Activated B cell treated with CpG ODN at 0.5 μM for 24 hours (primary cell): ENCODE measurements around the gene GBA3. TPM values are rescaled to one million over a fixed set of nuclear protein-coding genes. Genes with fewer than 3 reads are reported as not detected.

ENCODE experiments used
- ATAC-seq: fragments of 200-7000 bp; cut with Tn5 transposase; one replicate; pipeline ENCODE4 v1.10.0; 2021; ENCODE audit warnings: low read depth, mild to moderate bottlenecking, moderate library complexity
- CTCF ChIA-PET: fragments of 350-600 bp; sonication (Branson Sonifier 250); formaldehyde crosslinking; loops from one replicate; lab custom pipeline; 2021; ENCODE audit warnings: antibody characterized with exemption; lab: Charles Lee
- POLR2A ChIA-PET: fragments of 350-600 bp; sonication (Branson Sonifier 250); formaldehyde crosslinking; loops from one replicate; lab custom pipeline; 2021; ENCODE audit warnings: antibody characterized with exemption; lab: Charles Lee
- DNase-seq: peaks from one replicate; pipeline ENCODE4 v3.0.0; 2022
- H3K27ac Mint-ChIP-seq: one replicate; pipeline ENCODE4 v1.8.0; 2020; ENCODE audit warnings: mixed read lengths
- H3K27me3 Mint-ChIP-seq: one replicate; pipeline ENCODE4 v1.8.0; 2021; ENCODE audit warnings: mixed read lengths
- H3K36me3 Mint-ChIP-seq: one replicate; pipeline ENCODE4 v1.8.0; 2021; ENCODE audit warnings: low read depth, mixed read lengths
- H3K4me1 Mint-ChIP-seq: one replicate; pipeline ENCODE4 v1.8.0; 2021; ENCODE audit warnings: mixed read lengths
- H3K4me3 Mint-ChIP-seq: one replicate; pipeline ENCODE4 v1.8.0; 2020; ENCODE audit warnings: mild to moderate bottlenecking, mixed read lengths
- H3K9me3 Mint-ChIP-seq: one replicate; pipeline ENCODE4 v1.8.0; 2020; ENCODE audit warnings: mixed read lengths
- intact Hi-C: fragments of 100-400 bp; cut with micrococcal nuclease; formaldehyde crosslinking; loops from one replicate; pipeline ENCODE4 v1.15.1; 2024
- total RNA-seq: library from RNA; stranded (reverse); gene quantifications from 2 replicates; pipeline ENCODE4 v1.2.3, GENCODE V29; 2022
- TF ChIP-seq, protein P1 (sequence below): fragments of 200-600 bp; IDR thresholded peaks from one replicate; pipeline ENCODE4 v1.8.0; 2022; ENCODE audit warnings: antibody characterized with exemption, mild to moderate bottlenecking

Gene GBA3
- total RNA-seq, 1 donor from 2014 or later: not detected

DNA sequence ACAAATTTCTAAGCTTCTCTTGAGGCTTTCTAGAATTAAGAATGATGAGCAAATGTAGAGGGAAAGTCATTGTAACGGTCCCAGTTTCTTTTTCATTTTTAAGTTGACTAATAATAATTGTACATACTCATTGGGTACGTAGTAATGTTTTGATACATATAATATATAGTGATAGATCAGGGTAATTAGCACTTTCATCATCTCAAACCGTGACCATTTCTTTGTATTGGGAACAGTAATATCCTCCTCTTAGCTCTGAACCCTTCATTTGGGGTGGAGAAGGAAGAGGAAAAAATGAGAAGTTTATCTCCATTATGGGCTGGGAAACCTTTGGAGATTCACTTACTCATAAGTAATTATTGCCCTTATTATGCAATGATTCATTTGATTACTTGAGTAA is 39.0 kb upstream of the GBA3 start:
- Mint-ChIP-seq H3K36me3 (no peaks in the 10 kb centered on the region), H3K27ac (no peak overlapping the region), H3K27me3 (no peaks in the 10 kb centered on the region), H3K4me1 (no peaks in the 10 kb centered on the region), H3K9me3 (peaks cover 2% of the 10 kb centered on the region), H3K4me3 (no peak overlapping the region)
- intact Hi-C loops: no loop called here
- CTCF ChIA-PET: no interaction called here
- TF ChIP-seq, protein P1, sequence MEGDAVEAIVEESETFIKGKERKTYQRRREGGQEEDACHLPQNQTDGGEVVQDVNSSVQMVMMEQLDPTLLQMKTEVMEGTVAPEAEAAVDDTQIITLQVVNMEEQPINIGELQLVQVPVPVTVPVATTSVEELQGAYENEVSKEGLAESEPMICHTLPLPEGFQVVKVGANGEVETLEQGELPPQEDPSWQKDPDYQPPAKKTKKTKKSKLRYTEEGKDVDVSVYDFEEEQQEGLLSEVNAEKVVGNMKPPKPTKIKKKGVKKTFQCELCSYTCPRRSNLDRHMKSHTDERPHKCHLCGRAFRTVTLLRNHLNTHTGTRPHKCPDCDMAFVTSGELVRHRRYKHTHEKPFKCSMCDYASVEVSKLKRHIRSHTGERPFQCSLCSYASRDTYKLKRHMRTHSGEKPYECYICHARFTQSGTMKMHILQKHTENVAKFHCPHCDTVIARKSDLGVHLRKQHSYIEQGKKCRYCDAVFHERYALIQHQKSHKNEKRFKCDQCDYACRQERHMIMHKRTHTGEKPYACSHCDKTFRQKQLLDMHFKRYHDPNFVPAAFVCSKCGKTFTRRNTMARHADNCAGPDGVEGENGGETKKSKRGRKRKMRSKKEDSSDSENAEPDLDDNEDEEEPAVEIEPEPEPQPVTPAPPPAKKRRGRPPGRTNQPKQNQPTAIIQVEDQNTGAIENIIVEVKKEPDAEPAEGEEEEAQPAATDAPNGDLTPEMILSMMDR: no peak
- DNase-seq (no peak), ATAC-seq (no peak)
- POLR2A ChIA-PET: no interaction called here

DNA sequence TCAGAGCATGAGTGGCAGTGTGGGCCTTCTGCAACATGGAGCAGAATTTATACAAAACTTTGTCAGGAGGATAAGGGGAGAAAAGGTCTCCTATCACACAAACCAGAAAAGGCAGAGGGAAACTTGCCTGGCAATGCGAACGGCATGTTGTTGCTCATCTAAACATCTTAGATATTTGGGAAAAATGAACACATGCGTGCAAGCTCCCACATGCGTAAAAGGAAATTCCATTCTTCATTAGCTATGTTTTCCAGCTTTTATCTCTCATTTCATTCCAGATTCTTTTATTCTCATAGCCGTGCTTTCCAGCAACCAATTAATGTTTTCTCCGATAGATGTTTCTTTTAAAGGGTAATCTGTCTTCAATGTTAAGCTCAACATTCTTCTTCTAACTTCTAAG is 31.3 kb upstream of the GBA3 start:
- ATAC-seq: no peak
- H3K36me3 Mint-ChIP-seq: no peaks in the 10 kb centered on the region
- no peaks in the 10 kb centered on the region for H3K9me3 Mint-ChIP-seq
- H3K4me1 Mint-ChIP-seq: no peaks in the 10 kb centered on the region
- intact Hi-C loops: no loop called here
- ChIA-PET POLR2A (no interaction called here), CTCF (no interaction called here)
- no peaks in the 10 kb centered on the region for H3K27me3 Mint-ChIP-seq
- no peak for DNase-seq
- no peak overlapping the region for H3K4me3 Mint-ChIP-seq
- TF ChIP-seq, protein P1: no peak
- H3K27ac Mint-ChIP-seq: no peak overlapping the region

DNA sequence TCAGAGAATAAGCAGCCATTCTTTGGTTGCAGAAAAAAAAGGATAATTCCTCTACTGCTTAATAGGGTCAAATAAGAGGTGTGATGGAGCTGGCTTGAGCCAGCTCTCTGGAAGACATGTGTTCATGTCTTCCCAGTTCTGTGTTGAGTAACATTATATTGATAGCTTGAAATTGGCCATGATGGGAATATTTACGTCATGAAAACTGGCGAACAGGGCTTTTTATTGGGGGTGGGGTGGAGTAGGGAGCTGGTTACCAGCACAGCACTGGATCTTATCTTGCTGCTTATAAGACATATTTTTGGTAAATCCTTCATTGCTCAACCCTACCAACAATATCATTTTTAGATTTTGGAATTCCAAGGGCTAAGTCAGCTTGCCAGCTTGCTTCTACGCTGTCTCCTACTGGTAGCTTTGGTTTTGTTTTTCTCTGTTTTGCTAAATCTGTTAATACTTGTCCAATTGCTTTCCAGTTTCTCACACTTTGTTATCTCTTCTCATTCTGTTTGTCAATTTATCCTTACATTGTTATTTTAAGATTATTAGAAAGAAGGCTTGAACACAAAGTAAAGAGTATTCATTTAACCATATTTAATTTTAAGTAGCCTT is 25.3 kb upstream of the GBA3 start:
- TF ChIP-seq, protein P1: no peak
- DNase-seq: no peak
- no peak overlapping the region for H3K4me3 Mint-ChIP-seq
- POLR2A ChIA-PET: no interaction called here
- no peaks in the 10 kb centered on the region for H3K9me3 Mint-ChIP-seq
- no peaks in the 10 kb centered on the region for H3K36me3 Mint-ChIP-seq
- peaks cover 4% of the 10 kb centered on the region for H3K4me1 Mint-ChIP-seq
- CTCF ChIA-PET: no interaction called here
- no peaks in the 10 kb centered on the region for H3K27me3 Mint-ChIP-seq
- H3K27ac Mint-ChIP-seq: no peak overlapping the region
- ATAC-seq: no peak
- intact Hi-C loops: no loop called here

DNA sequence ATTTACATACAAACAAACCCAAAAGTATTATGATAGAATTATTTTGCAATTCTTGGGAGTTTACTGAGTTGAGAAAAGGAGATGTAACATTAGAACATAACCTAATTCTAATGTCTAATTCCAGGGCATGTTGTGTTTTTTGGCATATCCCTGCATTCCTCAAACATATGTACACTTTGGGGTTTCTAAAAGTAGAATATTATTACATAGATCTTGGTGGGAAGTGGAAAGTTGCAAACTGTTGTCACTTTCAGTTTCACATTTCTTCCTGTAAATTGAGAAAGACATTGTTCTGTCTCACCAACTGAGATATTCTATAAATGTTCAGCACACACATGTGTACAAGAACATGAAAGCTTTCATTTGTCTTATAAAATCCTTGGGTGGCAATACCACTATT is 24.4 kb upstream of the GBA3 start:
- DNase-seq: no peak
- Mint-ChIP-seq H3K27ac (no peak overlapping the region), H3K4me1 (peaks cover 10% of the 10 kb centered on the region), H3K9me3 (no peaks in the 10 kb centered on the region), H3K27me3 (no peaks in the 10 kb centered on the region), H3K36me3 (no peaks in the 10 kb centered on the region), H3K4me3 (no peak overlapping the region)
- no peak for ATAC-seq
- ChIA-PET POLR2A (no interaction called here), CTCF (no interaction called here)
- TF ChIP-seq, protein P1: no peak
- intact Hi-C loops: no loop called here

DNA sequence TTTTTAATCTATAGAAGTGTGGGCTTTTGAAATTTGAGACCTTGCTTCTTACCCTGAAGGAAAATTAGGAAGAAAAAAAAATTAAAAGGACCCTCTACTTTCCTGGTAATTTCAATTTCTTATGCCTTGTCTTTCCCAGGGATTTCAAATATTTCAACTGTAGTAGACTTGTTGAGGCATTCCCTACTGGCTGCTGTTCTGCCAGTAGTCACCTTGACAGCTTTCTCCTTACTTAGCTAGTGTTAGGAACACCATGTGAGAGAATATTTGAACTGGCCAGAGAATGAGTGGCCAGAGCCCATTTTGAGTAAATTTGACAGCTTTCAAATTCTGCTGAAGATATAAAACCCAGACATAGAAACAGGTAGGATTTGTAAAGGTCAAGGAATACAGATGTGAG is 24.0 kb upstream of the GBA3 start:
- CTCF ChIA-PET: no interaction called here
- H3K4me3 Mint-ChIP-seq: no peak overlapping the region
- ATAC-seq (no peak), DNase-seq (no peak)
- POLR2A ChIA-PET: no interaction called here
- no peaks in the 10 kb centered on the region for H3K27me3 Mint-ChIP-seq
- H3K9me3 Mint-ChIP-seq: no peaks in the 10 kb centered on the region
- intact Hi-C loops: no loop called here
- H3K4me1 Mint-ChIP-seq: peaks cover 10% of the 10 kb centered on the region
- no peaks in the 10 kb centered on the region for H3K36me3 Mint-ChIP-seq
- TF ChIP-seq, protein P1: no peak
- no peak overlapping the region for H3K27ac Mint-ChIP-seq
